HG03575 (cell line): ENCODE measurements around the gene CDY1B.
"Not testable (repeated sequence)": the region's sequence is repeated elsewhere in the genome, so short reads cannot be mapped to it uniquely, and the experiment has no call there.

Experiments
- ATAC-seq: cut with Tn5 transposase; IDR thresholded peaks from one replicate; pipeline ENCODE4 v1.9.1; 2021; ENCODE audit not compliant: unreplicated experiment, insufficient number of reproducible peaks, low FRiP score; ENCODE audit errors: extremely low read depth

The CDY1B gene

GRCh38 chrY:24047919-24048318, at the start of gene CDY1B:
TSS of gene CDY1B (minus strand) at chrY:24048019. CDS start at chrY:24047688, 331 bp downstream.
- ATAC-seq: not testable (repeated sequence)

GRCh38 chrY:24049525-24049924, 1.7 kb upstream of the CDY1B start:
- ATAC-seq: not testable (repeated sequence)

GRCh38 chrY:24043209-24043608, 4.6 kb downstream of the CDY1B start:
- ATAC-seq: not testable (repeated sequence)

- not testable (repeated sequence) for ATAC-seq
Observed at GRCh38 chrY:24039008-24039718, 8.7 kb downstream of the CDY1B start.

- not testable (repeated sequence) for ATAC-seq
Observed at GRCh38 chrY:24026212-24027103, 21.4 kb downstream of the CDY1B start.
